SU-DHL-6 (cell line): ENCODE measurements around the gene OTULIN.
A peak's percentile ranks its signal among the peaks of the same experiment; 100 is the strongest.

ENCODE experiments used
- CTCF ChIP-seq: fragments of 200-600 bp; sonication (generic); IDR thresholded peaks from one replicate; pipeline ENCODE4 v1.5.1; 2017; ENCODE audit warnings: antibody characterized with exemption, mild to moderate bottlenecking, low read length, moderate library complexity; ENCODE audit not compliant: insufficient read depth, poor library complexity, severe bottlenecking
- EZH2phosphoT487 ChIP-seq: fragments of 200-600 bp; sonication (generic), shearing (Covaris generic); conservative IDR thresholded peaks from 2 replicates; pipeline ENCODE4 v1.6.1; 2018; ENCODE audit warnings: mild to moderate bottlenecking, antibody characterized with exemption, low read length, moderate library complexity, mixed read lengths

GRCh38 chr5:14685757-14686156 is 21.2 kb downstream of the OTULIN start:
- peak; percentile 41 for TF ChIP-seq CTCF
- no peak for TF ChIP-seq EZH2phosphoT487
